Ishikawa (cell line): ENCODE results near the gene MOGAT1.

Source experiments
- CEBPB ChIP-seq: IDR thresholded peaks from 2 replicates; pipeline ENCODE4 v1.6.1; 2012
- CREB1 ChIP-seq: IDR thresholded peaks from 2 replicates; pipeline ENCODE4 v1.6.1; 2012; ENCODE audit warnings: low read depth
- EGR1 ChIP-seq: IDR thresholded peaks from 2 replicates; pipeline ENCODE4 v1.6.1; 2012
- EP300 ChIP-seq: IDR thresholded peaks from 2 replicates; pipeline ENCODE4 v1.6.1; 2012; ENCODE audit warnings: borderline replicate concordance
- FOXM1 ChIP-seq: IDR thresholded peaks from 2 replicates; pipeline ENCODE4 v1.6.1; 2012; ENCODE audit warnings: low read depth, borderline replicate concordance
- MAX ChIP-seq: IDR thresholded peaks from 2 replicates; pipeline ENCODE4 v1.6.1; 2012
- NFIC ChIP-seq: IDR thresholded peaks from 2 replicates; pipeline ENCODE4 v1.6.1; 2012
- RAD21 ChIP-seq: IDR thresholded peaks from 2 replicates; pipeline ENCODE4 v1.6.1; 2012; ENCODE audit warnings: low read depth
- TAF1 ChIP-seq: IDR thresholded peaks from 2 replicates; pipeline ENCODE4 v1.6.1; 2012; ENCODE audit warnings: low read depth, mild to moderate bottlenecking
- TCF12 ChIP-seq: IDR thresholded peaks from 2 replicates; pipeline ENCODE4 v1.6.1; 2012; ENCODE audit warnings: low read depth
- TEAD4 ChIP-seq: IDR thresholded peaks from 2 replicates; pipeline ENCODE4 v1.6.1; 2012
- YY1 ChIP-seq: IDR thresholded peaks from 2 replicates; pipeline ENCODE4 v1.6.1; 2012; ENCODE audit warnings: low read depth
- ZBTB7A ChIP-seq: IDR thresholded peaks from 2 replicates; pipeline ENCODE4 v1.6.1; 2012; ENCODE audit warnings: low read depth
- TF ChIP-seq, protein P1 (sequence below): IDR thresholded peaks from 2 replicates; pipeline ENCODE4 v1.6.1; 2012
- TF ChIP-seq, protein P2 (sequence below): IDR thresholded peaks from 2 replicates; pipeline ENCODE4 v1.6.1; 2012; ENCODE audit warnings: low read depth, mild to moderate bottlenecking

Gene MOGAT1

GRCh38 chr2:222701721-222702131 is 30.3 kb downstream of the MOGAT1 start:
- TF ChIP-seq NFIC (no peak), EGR1 (no peak), TAF1 (no peak), MAX (no peak), TCF12 (no peak), YY1 (no peak), RAD21 (no peak), CREB1 (no peak), EP300 (no peak), CEBPB (no peak), TEAD4 (no peak), ZBTB7A (no peak)
- TF ChIP-seq, protein P1, sequence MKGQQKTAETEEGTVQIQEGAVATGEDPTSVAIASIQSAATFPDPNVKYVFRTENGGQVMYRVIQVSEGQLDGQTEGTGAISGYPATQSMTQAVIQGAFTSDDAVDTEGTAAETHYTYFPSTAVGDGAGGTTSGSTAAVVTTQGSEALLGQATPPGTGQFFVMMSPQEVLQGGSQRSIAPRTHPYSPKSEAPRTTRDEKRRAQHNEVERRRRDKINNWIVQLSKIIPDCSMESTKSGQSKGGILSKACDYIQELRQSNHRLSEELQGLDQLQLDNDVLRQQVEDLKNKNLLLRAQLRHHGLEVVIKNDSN, result no peak
- TF ChIP-seq, protein P2, sequence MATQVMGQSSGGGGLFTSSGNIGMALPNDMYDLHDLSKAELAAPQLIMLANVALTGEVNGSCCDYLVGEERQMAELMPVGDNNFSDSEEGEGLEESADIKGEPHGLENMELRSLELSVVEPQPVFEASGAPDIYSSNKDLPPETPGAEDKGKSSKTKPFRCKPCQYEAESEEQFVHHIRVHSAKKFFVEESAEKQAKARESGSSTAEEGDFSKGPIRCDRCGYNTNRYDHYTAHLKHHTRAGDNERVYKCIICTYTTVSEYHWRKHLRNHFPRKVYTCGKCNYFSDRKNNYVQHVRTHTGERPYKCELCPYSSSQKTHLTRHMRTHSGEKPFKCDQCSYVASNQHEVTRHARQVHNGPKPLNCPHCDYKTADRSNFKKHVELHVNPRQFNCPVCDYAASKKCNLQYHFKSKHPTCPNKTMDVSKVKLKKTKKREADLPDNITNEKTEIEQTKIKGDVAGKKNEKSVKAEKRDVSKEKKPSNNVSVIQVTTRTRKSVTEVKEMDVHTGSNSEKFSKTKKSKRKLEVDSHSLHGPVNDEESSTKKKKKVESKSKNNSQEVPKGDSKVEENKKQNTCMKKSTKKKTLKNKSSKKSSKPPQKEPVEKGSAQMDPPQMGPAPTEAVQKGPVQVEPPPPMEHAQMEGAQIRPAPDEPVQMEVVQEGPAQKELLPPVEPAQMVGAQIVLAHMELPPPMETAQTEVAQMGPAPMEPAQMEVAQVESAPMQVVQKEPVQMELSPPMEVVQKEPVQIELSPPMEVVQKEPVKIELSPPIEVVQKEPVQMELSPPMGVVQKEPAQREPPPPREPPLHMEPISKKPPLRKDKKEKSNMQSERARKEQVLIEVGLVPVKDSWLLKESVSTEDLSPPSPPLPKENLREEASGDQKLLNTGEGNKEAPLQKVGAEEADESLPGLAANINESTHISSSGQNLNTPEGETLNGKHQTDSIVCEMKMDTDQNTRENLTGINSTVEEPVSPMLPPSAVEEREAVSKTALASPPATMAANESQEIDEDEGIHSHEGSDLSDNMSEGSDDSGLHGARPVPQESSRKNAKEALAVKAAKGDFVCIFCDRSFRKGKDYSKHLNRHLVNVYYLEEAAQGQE, result no peak

DNA sequence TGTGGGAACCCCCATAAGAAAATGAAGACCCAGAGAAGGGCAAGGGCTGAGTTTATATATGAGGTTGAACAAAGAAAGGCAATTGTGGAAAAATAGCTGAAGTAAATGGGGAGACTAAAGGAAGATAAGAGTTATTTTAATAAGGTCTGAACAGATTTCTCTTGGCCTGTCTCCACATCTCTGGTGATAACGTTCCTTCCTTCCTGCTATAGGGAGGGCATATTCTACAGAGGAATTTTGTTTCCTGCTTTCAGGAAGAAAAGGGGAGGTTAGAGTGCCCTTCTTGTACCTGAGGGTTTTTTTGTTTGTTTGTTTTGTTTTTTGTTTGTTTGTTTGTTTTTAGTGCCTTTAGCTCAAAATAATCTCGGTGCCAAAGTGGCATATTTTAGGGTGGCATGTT is 31.6 kb downstream of the MOGAT1 start:
- TF ChIP-seq FOXM1 (no peak), TEAD4 (no peak), CREB1 (no peak), MAX (no peak), TAF1 (no peak), TCF12 (no peak), YY1 (no peak), ZBTB7A (no peak), NFIC (no peak), EGR1 (no peak), CEBPB (no peak), RAD21 (no peak), EP300 (no peak)
- TF ChIP-seq, protein P2, result no peak
- TF ChIP-seq, protein P1, result no peak

GRCh38 chr2:222703886-222704285 is 32.4 kb downstream of the MOGAT1 start:
- TF ChIP-seq, protein P2, result no peak
- TF ChIP-seq ZBTB7A, result no peak
- TF ChIP-seq TEAD4, result no peak
- no peak for TF ChIP-seq NFIC
- TF ChIP-seq TAF1, result no peak
- no peak for TF ChIP-seq CEBPB

DNA sequence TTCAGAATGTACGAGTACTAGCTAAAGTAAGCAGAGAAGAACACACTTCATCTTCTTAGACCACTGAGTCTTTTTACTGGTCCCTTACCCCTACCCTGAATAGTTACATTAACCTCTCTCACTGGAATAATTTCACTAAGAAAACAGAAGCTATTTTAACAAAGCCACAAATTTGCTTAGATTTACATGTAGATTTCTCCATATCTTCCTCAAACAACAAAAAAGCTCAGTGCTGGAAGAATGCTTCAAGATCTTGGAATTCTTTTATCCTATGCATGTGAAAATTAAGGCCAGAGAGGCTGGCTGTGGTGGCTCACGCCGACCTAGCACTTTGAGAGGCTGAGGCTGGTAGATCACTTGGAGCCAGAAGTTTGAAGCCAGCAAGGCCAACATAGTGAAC is 35.2 kb downstream of the MOGAT1 start:
- TF ChIP-seq, protein P1, result no peak
- TF ChIP-seq CREB1 (no peak), CEBPB (no peak), EP300 (no peak), ZBTB7A (no peak), MAX (no peak), YY1 (no peak), RAD21 (no peak), TAF1 (no peak), TEAD4 (no peak), TCF12 (no peak), EGR1 (no peak)
- TF ChIP-seq, protein P2, result no peak
